Panc1 (cell line): ENCODE results near the gene MSRB2.

Source experiments
- TF ChIP-seq, protein P1 (sequence below): fragments of 450-650 bp; IDR thresholded peaks from 2 replicates; pipeline ENCODE4 v1.5.1; 2017; ENCODE audit warnings: mild to moderate bottlenecking
- TF ChIP-seq, protein P2 (sequence below), 2 experiments: IDR thresholded peaks; 2 replicates each; pipeline ENCODE4 v1.6.1; 2011 to 2012; ENCODE audit warnings: low read depth in 2 of 2, control low read depth in 1 of 2, low read length in 1 of 2, mild to moderate bottlenecking in 1 of 2, moderate library complexity in 1 of 2; ENCODE audit not compliant: insufficient read depth in 1 of 2

DNA sequence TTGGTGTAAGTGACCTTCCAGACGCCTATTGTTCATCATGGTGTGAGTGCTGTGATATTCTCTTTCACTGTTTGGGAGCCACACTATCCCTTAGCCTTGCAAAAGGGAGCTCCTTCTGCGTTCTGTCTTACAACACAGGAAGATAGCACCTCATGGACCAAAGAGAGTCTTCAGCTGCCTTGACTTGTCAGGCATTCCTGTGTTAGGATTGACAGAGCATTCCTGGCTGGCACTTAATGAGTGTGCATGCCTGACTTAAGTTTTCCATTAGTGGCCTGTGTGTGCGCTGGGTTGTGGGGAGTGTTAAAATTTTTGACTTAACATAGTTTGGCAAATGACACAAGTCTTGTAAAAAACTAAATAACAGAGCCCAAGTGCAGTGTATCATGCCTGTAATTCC is 21.9 kb upstream of the MSRB2 start:
- TF ChIP-seq, protein P1, sequence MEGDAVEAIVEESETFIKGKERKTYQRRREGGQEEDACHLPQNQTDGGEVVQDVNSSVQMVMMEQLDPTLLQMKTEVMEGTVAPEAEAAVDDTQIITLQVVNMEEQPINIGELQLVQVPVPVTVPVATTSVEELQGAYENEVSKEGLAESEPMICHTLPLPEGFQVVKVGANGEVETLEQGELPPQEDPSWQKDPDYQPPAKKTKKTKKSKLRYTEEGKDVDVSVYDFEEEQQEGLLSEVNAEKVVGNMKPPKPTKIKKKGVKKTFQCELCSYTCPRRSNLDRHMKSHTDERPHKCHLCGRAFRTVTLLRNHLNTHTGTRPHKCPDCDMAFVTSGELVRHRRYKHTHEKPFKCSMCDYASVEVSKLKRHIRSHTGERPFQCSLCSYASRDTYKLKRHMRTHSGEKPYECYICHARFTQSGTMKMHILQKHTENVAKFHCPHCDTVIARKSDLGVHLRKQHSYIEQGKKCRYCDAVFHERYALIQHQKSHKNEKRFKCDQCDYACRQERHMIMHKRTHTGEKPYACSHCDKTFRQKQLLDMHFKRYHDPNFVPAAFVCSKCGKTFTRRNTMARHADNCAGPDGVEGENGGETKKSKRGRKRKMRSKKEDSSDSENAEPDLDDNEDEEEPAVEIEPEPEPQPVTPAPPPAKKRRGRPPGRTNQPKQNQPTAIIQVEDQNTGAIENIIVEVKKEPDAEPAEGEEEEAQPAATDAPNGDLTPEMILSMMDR: no peak
- TF ChIP-seq, protein P2, sequence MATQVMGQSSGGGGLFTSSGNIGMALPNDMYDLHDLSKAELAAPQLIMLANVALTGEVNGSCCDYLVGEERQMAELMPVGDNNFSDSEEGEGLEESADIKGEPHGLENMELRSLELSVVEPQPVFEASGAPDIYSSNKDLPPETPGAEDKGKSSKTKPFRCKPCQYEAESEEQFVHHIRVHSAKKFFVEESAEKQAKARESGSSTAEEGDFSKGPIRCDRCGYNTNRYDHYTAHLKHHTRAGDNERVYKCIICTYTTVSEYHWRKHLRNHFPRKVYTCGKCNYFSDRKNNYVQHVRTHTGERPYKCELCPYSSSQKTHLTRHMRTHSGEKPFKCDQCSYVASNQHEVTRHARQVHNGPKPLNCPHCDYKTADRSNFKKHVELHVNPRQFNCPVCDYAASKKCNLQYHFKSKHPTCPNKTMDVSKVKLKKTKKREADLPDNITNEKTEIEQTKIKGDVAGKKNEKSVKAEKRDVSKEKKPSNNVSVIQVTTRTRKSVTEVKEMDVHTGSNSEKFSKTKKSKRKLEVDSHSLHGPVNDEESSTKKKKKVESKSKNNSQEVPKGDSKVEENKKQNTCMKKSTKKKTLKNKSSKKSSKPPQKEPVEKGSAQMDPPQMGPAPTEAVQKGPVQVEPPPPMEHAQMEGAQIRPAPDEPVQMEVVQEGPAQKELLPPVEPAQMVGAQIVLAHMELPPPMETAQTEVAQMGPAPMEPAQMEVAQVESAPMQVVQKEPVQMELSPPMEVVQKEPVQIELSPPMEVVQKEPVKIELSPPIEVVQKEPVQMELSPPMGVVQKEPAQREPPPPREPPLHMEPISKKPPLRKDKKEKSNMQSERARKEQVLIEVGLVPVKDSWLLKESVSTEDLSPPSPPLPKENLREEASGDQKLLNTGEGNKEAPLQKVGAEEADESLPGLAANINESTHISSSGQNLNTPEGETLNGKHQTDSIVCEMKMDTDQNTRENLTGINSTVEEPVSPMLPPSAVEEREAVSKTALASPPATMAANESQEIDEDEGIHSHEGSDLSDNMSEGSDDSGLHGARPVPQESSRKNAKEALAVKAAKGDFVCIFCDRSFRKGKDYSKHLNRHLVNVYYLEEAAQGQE (IDR thresholded peaks at IDR 0.05; ENCODE audit: insufficient read depth in 1 of 2, low read depth in 2 of 2, low read length in 1 of 2): no peak
